ENCODE measurements around the gene ZNF385B.

DNA sequence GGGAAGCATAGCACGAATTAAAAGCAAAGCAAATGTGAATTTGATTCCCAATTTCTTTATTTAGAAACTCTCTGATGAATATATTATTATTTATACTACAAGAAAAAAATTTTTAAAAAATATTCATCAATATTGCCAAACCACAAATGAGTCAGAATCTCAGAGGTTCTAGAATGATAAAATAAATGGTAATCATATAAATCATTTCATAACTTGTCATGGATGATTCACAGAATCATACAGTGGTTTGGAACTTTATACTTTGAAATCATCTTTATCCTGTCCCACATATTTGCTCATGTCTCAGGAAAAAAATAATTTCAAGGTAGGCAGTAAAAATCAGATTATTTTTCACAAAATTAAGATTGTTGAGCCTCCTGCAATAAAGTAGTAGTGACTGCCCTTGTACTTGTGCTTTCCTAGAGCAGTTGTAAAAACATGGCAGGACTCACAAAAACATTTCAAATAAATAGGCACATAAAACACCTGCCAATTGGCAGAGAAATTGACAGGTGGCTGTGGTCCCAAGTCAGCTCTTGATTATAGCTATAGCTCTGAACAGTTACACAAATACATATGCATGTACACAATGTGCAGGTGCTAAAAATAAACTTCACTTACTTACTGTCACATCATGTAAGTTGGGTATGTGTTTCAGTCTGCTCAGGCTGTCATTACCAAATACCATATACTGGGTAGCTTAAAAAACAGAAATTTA lies 322.8 kb downstream of the ZNF385B start:
- no peak for TF ChIP-seq GATA3 (IDR thresholded peaks at IDR 0.05; ENCODE audit: low read depth, low read length)
- TF ChIP-seq GATA2 (IDR thresholded peaks at IDR 0.05; ENCODE audit: low read depth, low read length), result no peak
